Neural progenitor cell (in vitro differentiated cells): Measurements from ENCODE around the gene LARGE1.

Source experiments
- EZH2 ChIP-seq: fragments of 200-600 bp; sonication (generic); IDR thresholded peaks from 2 replicates; pipeline ENCODE4 v1.6.1; 2017; ENCODE audit warnings: antibody characterized with exemption, mild to moderate bottlenecking, moderate library complexity
- EZH2phosphoT487 ChIP-seq: fragments of 200-600 bp; sonication (generic); IDR thresholded peaks from 2 replicates; pipeline ENCODE4 v1.6.1; 2017; ENCODE audit warnings: antibody characterized with exemption
- TF ChIP-seq, protein P1 (sequence below): fragments of 200-600 bp; sonication (generic); IDR thresholded peaks from 2 replicates; pipeline ENCODE4 v1.5.1; 2017; ENCODE audit warnings: antibody characterized with exemption, mild to moderate bottlenecking

- TF ChIP-seq, protein P1, sequence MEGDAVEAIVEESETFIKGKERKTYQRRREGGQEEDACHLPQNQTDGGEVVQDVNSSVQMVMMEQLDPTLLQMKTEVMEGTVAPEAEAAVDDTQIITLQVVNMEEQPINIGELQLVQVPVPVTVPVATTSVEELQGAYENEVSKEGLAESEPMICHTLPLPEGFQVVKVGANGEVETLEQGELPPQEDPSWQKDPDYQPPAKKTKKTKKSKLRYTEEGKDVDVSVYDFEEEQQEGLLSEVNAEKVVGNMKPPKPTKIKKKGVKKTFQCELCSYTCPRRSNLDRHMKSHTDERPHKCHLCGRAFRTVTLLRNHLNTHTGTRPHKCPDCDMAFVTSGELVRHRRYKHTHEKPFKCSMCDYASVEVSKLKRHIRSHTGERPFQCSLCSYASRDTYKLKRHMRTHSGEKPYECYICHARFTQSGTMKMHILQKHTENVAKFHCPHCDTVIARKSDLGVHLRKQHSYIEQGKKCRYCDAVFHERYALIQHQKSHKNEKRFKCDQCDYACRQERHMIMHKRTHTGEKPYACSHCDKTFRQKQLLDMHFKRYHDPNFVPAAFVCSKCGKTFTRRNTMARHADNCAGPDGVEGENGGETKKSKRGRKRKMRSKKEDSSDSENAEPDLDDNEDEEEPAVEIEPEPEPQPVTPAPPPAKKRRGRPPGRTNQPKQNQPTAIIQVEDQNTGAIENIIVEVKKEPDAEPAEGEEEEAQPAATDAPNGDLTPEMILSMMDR = no peak
- TF ChIP-seq EZH2 = no peak
- TF ChIP-seq EZH2phosphoT487 = no peak
These were observed 383.2 kb downstream of the LARGE1 start for GRCh38 chr22:33537059-33537458.
